PC-9 (cell line): ENCODE data around the gene SLC37A3. TPM values are rescaled to one million over a fixed set of nuclear protein-coding genes. Genes with fewer than 3 reads are reported as not detected.

ENCODE experiments used
- BruUV-seq: library from RNA; stranded (reverse); fragments of 400-500 nt; replicated peaks from 2 replicates; lab custom pipeline; 2021; lab: Mats Ljungman, UMichigan
- CTCF ChIA-PET: fragments of 300-600 bp; sonication (Branson Sonifier 250); formaldehyde crosslinking; loops from one replicate; lab custom pipeline; 2022; ENCODE audit warnings: antibody characterized with exemption; lab: Charles Lee
- POLR2A ChIA-PET: fragments of 300-600 bp; sonication (Branson Sonifier 250); formaldehyde crosslinking; loops from one replicate; lab custom pipeline; 2022; ENCODE audit warnings: antibody characterized with exemption; ENCODE audit not compliant: unreplicated experiment; lab: Charles Lee
- DNase-seq, 2 experiments: peaks; one replicate each; pipeline versions ENCODE4 v3.0.0 to v3.0.0-alpha.2; 2015 to 2022; ENCODE audit warnings: mixed read lengths in 1 of 2
- H2AFZ ChIP-seq: fragments of 200-600 bp; sonication (generic); 2 replicates; pipeline ENCODE4 v1.8.1; 2017; ENCODE audit warnings: antibody characterized with exemption
- H3F3A ChIP-seq: fragments of 200-600 bp; sonication (generic); 2 replicates; pipeline ENCODE4 v1.8.1; 2017; ENCODE audit warnings: antibody characterized with exemption, mild to moderate bottlenecking, low read depth; ENCODE audit not compliant: insufficient read depth
- H3K27ac ChIP-seq: fragments of 200-600 bp; sonication (generic); 2 replicates; pipeline ENCODE4 v1.6.1; 2016; ENCODE audit warnings: mixed run types
- H3K27me3 ChIP-seq: fragments of 200-600 bp; sonication (generic); 2 replicates; pipeline ENCODE4 v1.6.1; 2016; ENCODE audit warnings: low read depth, mixed run types; ENCODE audit not compliant: insufficient read depth
- H3K36me3 ChIP-seq: fragments of 200-600 bp; sonication (generic); 2 replicates; pipeline ENCODE4 v1.6.1; 2016; ENCODE audit warnings: low read depth, mixed run types
- H3K4me1 ChIP-seq: fragments of 200-600 bp; sonication (generic); replicated peaks from 2 replicates; pipeline ENCODE4 v1.6.1; 2016; ENCODE audit warnings: mixed run types; ENCODE audit not compliant: insufficient read depth
- H3K4me2 ChIP-seq: fragments of 200-600 bp; sonication (generic); 2 replicates; pipeline ENCODE4 v1.6.1; 2017; ENCODE audit warnings: mixed run types
- H3K4me3 ChIP-seq: fragments of 200-600 bp; sonication (generic); 2 replicates; pipeline ENCODE4 v1.6.1; 2016; ENCODE audit warnings: mixed run types
- H3K79me2 ChIP-seq: fragments of 200-600 bp; sonication (generic); 2 replicates; pipeline ENCODE4 v1.6.1; 2017; ENCODE audit warnings: low read depth, mixed run types
- H3K9me2 ChIP-seq: fragments of 200-600 bp; sonication (generic); 2 replicates; pipeline ENCODE4 v1.8.1; 2017; ENCODE audit warnings: mild to moderate bottlenecking; ENCODE audit not compliant: insufficient read depth
- H3K9me3 ChIP-seq: fragments of 200-600 bp; sonication (generic); 2 replicates; pipeline ENCODE4 v1.8.1; 2016; ENCODE audit warnings: low read depth; ENCODE audit not compliant: insufficient read depth
- H4K20me1 ChIP-seq: fragments of 200-600 bp; sonication (generic); 2 replicates; pipeline ENCODE4 v1.8.1; 2017; ENCODE audit not compliant: insufficient read depth
- CTCF ChIP-seq: fragments of 200-600 bp; sonication (generic); conservative IDR thresholded peaks from 2 replicates; pipeline ENCODE4 v1.6.1; 2017; ENCODE audit warnings: mixed run types, antibody characterized with exemption, mild to moderate bottlenecking, moderate library complexity
- EZH2 ChIP-seq: fragments of 200-600 bp; sonication (generic); IDR thresholded peaks from 2 replicates; pipeline ENCODE4 v1.8.0; 2017; ENCODE audit warnings: antibody characterized with exemption, low read depth
- intact Hi-C: fragments of 100-400 bp; cut with micrococcal nuclease; formaldehyde crosslinking; loops from one replicate; pipeline ENCODE4 v1.10.0; 2022; ENCODE audit not compliant: unreplicated experiment
- total RNA-seq: library from RNA; stranded (reverse); gene quantifications from 2 replicates; pipeline ENCODE4 v1.2.3, GENCODE V29; 2021

The SLC37A3 gene
- total RNA-seq, 1 experiment from 2014 or later, result 54.8 TPM

GRCh38 chr7:140391634-140392033 lies 6.7 kb downstream of the SLC37A3 start:
- POLR2A ChIA-PET, result interaction anchor here (0.5 to 0.6 kb wide), 2 partner anchors 40 to 183 kb away, joined by 3 to 5 read pairs; no protein-coding TSS in a partner anchor
- no peak overlapping the region for H3K27ac ChIP-seq
- peaks cover 12% of the 10 kb centered on the region for H3K4me1 ChIP-seq
- H3K4me2 ChIP-seq, result no peak overlapping the region
- DNase-seq, result no peak
- intact Hi-C loops, result no loop called here
- H2AFZ ChIP-seq, result no peak overlapping the region
- H3K79me2 ChIP-seq, result peaks cover 60% of the 10 kb centered on the region
- CTCF ChIA-PET, result no interaction called here
- H4K20me1 ChIP-seq, result peaks cover 36% of the 10 kb centered on the region
- H3K36me3 ChIP-seq, result no peaks in the 10 kb centered on the region
- H3F3A ChIP-seq, result 0 out of 2 replicates have a peak, but pooled peaks cover 7% of the 10 kb centered on the region
- no peaks in the 10 kb centered on the region for H3K9me3 ChIP-seq
- H3K4me3 ChIP-seq, result no peak overlapping the region
- BruUV-seq, result no TSS peak
- H3K27me3 ChIP-seq, result no peaks in the 10 kb centered on the region
- H3K9me2 ChIP-seq, result no peaks in the 10 kb centered on the region
- TF ChIP-seq CTCF (no peak), EZH2 (no peak)

GRCh38 chr7:140390466-140391190 lies 7.7 kb downstream of the SLC37A3 start:
- no peak overlapping the region for H3K4me2 ChIP-seq
- no peak for TF ChIP-seq EZH2
- no peak for TF ChIP-seq CTCF
- no peak for DNase-seq
- H3K4me1 ChIP-seq, result 0 out of 2 replicates have a peak, but pooled peaks cover 3% of the 10 kb centered on the region
- peaks cover 29% of the 10 kb centered on the region for H4K20me1 ChIP-seq
- ChIA-PET CTCF (interaction anchor here (0.5 kb wide), 1 partner anchor 20 kb away, joined by 3 read pairs; no protein-coding TSS in a partner anchor), POLR2A (no interaction called here)
- H3F3A ChIP-seq, result 0 out of 2 replicates have a peak, but pooled peaks cover under 1% of the 10 kb centered on the region
- H3K9me3 ChIP-seq, result no peaks in the 10 kb centered on the region
- no peaks in the 10 kb centered on the region for H3K27me3 ChIP-seq
- intact Hi-C loops, result no loop called here
- H3K36me3 ChIP-seq, result no peaks in the 10 kb centered on the region
- H3K4me3 ChIP-seq, result no peak overlapping the region
- BruUV-seq, result no TSS peak
- no peak overlapping the region for H2AFZ ChIP-seq
- H3K9me2 ChIP-seq, result no peaks in the 10 kb centered on the region
- no peak overlapping the region for H3K27ac ChIP-seq
- peaks cover 50% of the 10 kb centered on the region for H3K79me2 ChIP-seq

- no TSS peak for BruUV-seq
- intact Hi-C loops, result no loop called here
- Histone ChIP-seq H3K4me3 (no peak overlapping the region), H3K79me2 (peaks cover 47% of the 10 kb centered on the region), H3K27ac (no peak overlapping the region), H3K9me2 (no peaks in the 10 kb centered on the region), H3K4me2 (no peak overlapping the region), H2AFZ (no peak overlapping the region), H3F3A (no peaks in the 10 kb centered on the region), H3K4me1 (0 out of 2 replicates have a peak, but pooled peaks cover 3% of the 10 kb centered on the region), H3K36me3 (no peaks in the 10 kb centered on the region), H4K20me1 (peaks cover 33% of the 10 kb centered on the region), H3K27me3 (no peaks in the 10 kb centered on the region), H3K9me3 (no peaks in the 10 kb centered on the region)
- TF ChIP-seq CTCF (no peak), EZH2 (no peak)
- ChIA-PET POLR2A (no interaction called here), CTCF (interaction anchor here (0.5 to 0.6 kb wide), 2 partner anchors 20 to 1262 kb away, joined by 3 read pairs; no protein-coding TSS in a partner anchor)
- no peak for DNase-seq
Observed at GRCh38 chr7:140390034-140390433, 8.3 kb downstream of the SLC37A3 start.
